Measurements from ENCODE around the gene XAB2.

Gene XAB2

DNA sequence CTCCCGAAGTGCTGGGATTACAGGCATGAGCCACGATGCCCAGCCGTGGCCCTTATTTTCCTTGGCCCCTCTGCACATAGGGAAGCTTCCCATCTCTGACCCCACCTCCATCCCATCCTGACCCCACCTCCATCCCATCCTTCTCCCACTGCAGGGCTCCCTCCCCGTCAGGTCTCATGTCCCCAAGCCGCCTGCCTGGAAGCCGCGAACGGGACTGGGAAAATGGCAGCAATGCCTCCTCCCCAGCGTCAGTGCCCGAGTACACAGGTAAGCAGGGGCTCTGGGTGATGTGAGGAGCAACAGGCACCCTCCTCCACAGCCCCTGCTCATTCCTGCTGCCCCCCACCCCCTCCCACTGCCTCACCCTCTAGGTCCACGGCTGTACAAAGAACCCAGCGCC is 12.2 kb downstream of the XAB2 start:
- H3K4me3 ChIP-seq (ENCODE audit: low read length), result no peak overlapping the region
- no peak for DNase-seq (ENCODE audit: low read depth)
- TF ChIP-seq, protein P1, sequence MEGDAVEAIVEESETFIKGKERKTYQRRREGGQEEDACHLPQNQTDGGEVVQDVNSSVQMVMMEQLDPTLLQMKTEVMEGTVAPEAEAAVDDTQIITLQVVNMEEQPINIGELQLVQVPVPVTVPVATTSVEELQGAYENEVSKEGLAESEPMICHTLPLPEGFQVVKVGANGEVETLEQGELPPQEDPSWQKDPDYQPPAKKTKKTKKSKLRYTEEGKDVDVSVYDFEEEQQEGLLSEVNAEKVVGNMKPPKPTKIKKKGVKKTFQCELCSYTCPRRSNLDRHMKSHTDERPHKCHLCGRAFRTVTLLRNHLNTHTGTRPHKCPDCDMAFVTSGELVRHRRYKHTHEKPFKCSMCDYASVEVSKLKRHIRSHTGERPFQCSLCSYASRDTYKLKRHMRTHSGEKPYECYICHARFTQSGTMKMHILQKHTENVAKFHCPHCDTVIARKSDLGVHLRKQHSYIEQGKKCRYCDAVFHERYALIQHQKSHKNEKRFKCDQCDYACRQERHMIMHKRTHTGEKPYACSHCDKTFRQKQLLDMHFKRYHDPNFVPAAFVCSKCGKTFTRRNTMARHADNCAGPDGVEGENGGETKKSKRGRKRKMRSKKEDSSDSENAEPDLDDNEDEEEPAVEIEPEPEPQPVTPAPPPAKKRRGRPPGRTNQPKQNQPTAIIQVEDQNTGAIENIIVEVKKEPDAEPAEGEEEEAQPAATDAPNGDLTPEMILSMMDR (conservative IDR thresholded peaks at IDR 0.05; ENCODE audit: low read depth, low read length), result no peak

GRCh38 chr19:7614859-7615741 is 14.2 kb downstream of the XAB2 start:
- DNase-seq (ENCODE audit: low read depth), result no peak
- TF ChIP-seq, protein P1 (conservative IDR thresholded peaks at IDR 0.05; ENCODE audit: low read depth, low read length), result no peak
- no peak overlapping the region for H3K4me3 ChIP-seq (ENCODE audit: low read length)

DNA sequence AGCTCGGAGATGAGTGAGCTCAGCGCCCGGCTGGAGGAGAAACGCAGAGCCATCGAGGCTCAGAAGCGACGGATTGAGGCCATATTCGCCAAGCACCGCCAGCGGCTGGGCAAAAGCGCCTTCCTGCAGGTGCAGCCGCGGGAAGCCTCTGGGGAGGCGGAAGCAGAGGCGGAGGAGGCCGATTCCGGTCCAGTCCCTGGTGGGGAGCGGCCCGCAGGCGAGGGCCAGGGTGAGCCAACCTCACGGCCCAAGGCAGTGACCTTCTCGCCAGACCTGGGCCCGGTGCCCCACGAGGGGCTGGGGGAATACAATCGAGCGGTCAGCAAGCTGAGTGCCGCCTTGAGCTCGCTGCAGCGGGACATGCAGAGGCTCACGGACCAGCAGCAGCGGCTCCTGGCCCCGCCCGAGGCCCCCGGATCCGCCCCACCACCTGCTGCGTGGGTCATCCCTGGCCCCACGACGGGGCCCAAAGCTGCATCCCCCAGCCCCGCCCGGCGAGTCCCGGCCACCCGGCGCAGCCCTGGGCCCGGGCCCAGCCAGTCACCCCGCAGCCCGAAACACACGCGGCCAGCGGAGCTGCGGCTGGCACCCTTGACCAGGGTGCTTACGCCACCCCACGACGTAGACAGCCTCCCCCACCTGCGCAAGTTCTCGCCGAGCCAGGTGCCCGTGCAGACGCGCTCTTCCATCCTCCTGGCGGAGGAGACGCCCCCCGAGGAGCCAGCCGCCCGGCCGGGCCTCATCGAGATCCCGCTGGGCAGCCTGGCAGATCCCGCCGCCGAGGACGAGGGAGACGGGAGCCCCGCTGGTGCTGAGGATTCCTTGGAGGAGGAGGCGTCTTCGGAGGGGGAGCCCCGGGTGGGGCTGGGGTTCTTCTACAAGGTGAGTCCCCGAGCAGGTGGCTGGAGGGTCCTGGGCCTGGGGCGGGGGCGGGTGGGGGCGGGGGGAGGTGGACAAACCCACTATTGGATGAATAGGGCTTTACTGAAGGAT is 16.8 kb downstream of the XAB2 start:
- TF ChIP-seq, protein P1 (conservative IDR thresholded peaks at IDR 0.05; ENCODE audit: low read depth, low read length), result no peak
- no peak for DNase-seq (ENCODE audit: low read depth)

GRCh38 chr19:7611541-7612279 is 17.6 kb downstream of the XAB2 start:
- TF ChIP-seq, protein P1 (conservative IDR thresholded peaks at IDR 0.05; ENCODE audit: low read depth, low read length), result no peak
- no peak for DNase-seq (ENCODE audit: low read depth)
- no peak overlapping the region for H3K4me3 ChIP-seq (ENCODE audit: low read length)

More for the DNA sequence above, 16.8 kb downstream of the XAB2 start:
- H3K4me3 ChIP-seq (ENCODE audit: low read length), result no peak overlapping the region

DNA sequence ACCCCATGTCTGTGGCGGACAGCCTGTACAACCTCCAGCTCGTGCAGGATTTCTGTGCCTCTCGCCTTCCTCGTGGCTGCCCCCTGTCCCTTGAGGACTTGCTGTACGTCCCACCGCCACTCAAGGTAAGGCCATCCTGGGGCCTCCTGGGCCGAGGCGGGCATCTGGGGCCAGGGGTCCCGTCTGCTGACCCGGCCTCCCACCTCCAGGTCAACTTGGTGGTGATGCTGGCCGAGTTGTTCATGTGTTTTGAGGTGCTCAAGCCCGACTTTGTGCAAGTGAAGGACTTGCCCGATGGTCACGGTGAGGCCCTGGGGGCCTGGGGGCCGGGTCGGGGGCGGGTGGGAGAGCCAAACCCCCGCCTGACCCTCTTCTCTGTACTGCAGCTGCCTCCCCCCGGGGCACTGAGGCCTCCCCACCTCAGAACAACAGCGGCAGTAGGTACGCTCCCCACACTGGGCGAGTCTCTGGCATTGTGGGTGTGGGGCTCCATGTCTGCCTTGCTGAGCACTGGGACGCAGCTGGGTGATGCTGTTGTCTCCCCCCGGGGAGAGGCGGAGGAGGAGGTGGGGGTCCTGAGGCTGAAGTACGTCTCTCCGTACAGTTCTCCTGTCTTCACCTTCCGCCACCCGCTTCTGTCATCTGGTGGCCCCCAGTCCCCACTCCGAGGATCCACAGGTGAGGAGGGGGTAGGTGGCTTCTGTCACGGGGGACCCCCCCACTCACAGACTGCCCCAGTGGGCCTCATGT is 18.7 kb downstream of the XAB2 start:
- TF ChIP-seq, protein P1 (conservative IDR thresholded peaks at IDR 0.05; ENCODE audit: low read depth, low read length), result no peak
- no peak overlapping the region for H3K4me3 ChIP-seq (ENCODE audit: low read length)
- no peak for DNase-seq (ENCODE audit: low read depth)
